ENCODE data around the gene NTM. TPM values are rescaled to one million over a fixed set of nuclear protein-coding genes. Genes with fewer than 3 reads are reported as not detected.

The NTM gene
- total RNA-seq, 4 donors from 2014 or later: 3.6 to 11.8 (median 7.8) TPM

GRCh38 chr11:131750692-131751091 is 380.3 kb downstream of the NTM start:
- Histone ChIP-seq H3K4me1 (no peaks in the 10 kb centered on the region), H3K4me3 (no peak overlapping the region), H3K36me3 (no peaks in the 10 kb centered on the region), H3K27ac (no peak overlapping the region), H3K9me3 (no peaks in the 10 kb centered on the region), H3K27me3 (peaks cover 28% of the 10 kb centered on the region)
- ATAC-seq: no peak
- TF ChIP-seq POLR2A (IDR thresholded peaks at IDR 0.05) (no peak), EP300 (IDR thresholded peaks at IDR 0.05) (no peak), CTCF (IDR thresholded peaks at IDR 0.05) (no peak), POLR2AphosphoS5 (IDR thresholded peaks at IDR 0.05) (no peak)
- WGBS, 2 donors (ENCODE audit: low coverage in 1 of 2): 89 to 95% methylated on average over 4 to 5 of the region's 5 CpGs

GRCh38 chr11:131754671-131755070 is 384.3 kb downstream of the NTM start:
- Histone ChIP-seq H3K27me3 (peaks cover 11% of the 10 kb centered on the region), H3K27ac (no peak overlapping the region), H3K4me3 (no peak overlapping the region), H3K4me1 (no peaks in the 10 kb centered on the region), H3K9me3 (no peaks in the 10 kb centered on the region), H3K36me3 (no peaks in the 10 kb centered on the region)
- TF ChIP-seq EP300 (IDR thresholded peaks at IDR 0.05) (no peak), CTCF (IDR thresholded peaks at IDR 0.05) (no peak), POLR2AphosphoS5 (IDR thresholded peaks at IDR 0.05) (no peak), POLR2A (IDR thresholded peaks at IDR 0.05) (no peak)
- no peak for ATAC-seq
- 71 to 74% methylated on average over 3 of the region's 3 CpGs for WGBS, 2 donors (ENCODE audit: low coverage in 1 of 2)

GRCh38 chr11:131756479-131757110 is 386.2 kb downstream of the NTM start:
- no peak overlapping the region for H3K4me3 ChIP-seq
- no peak for ATAC-seq
- H3K27me3 ChIP-seq: peaks cover 14% of the 10 kb centered on the region
- WGBS, 2 donors (ENCODE audit: low coverage in 1 of 2): 53 to 78% methylated on average over 6 of the region's 6 CpGs
- H3K27ac ChIP-seq: no peak overlapping the region
- peaks cover 0 to 9% (median 0%) of the 10 kb centered on the region in 3 donors for H3K9me3 ChIP-seq
- no peaks in the 10 kb centered on the region for H3K4me1 ChIP-seq
- TF ChIP-seq POLR2A (IDR thresholded peaks at IDR 0.05) (no peak), POLR2AphosphoS5 (IDR thresholded peaks at IDR 0.05) (no peak), CTCF (IDR thresholded peaks at IDR 0.05) (no peak)
- H3K36me3 ChIP-seq: no peaks in the 10 kb centered on the region

GRCh38 chr11:131758726-131759125 is 388.3 kb downstream of the NTM start:
- no peaks in the 10 kb centered on the region for H3K36me3 ChIP-seq
- peaks cover 0 to 11% (median 0%) of the 10 kb centered on the region in 3 donors for H3K9me3 ChIP-seq
- TF ChIP-seq POLR2A (IDR thresholded peaks at IDR 0.05) (no peak), CTCF (IDR thresholded peaks at IDR 0.05) (no peak), POLR2AphosphoS5 (IDR thresholded peaks at IDR 0.05) (no peak), EP300 (IDR thresholded peaks at IDR 0.05) (no peak)
- H3K27me3 ChIP-seq: peaks cover 26% of the 10 kb centered on the region
- no peak overlapping the region for H3K27ac ChIP-seq
- ATAC-seq: no peak
- H3K4me3 ChIP-seq: no peak overlapping the region
- H3K4me1 ChIP-seq: no peaks in the 10 kb centered on the region
- 88 to 93% methylated on average over 3 to 7 of the region's 7 CpGs for WGBS, 2 donors (ENCODE audit: low coverage in 1 of 2)

GRCh38 chr11:131759140-131759539 is 388.7 kb downstream of the NTM start:
- no peak for ATAC-seq
- Histone ChIP-seq H3K27ac (no peak overlapping the region), H3K36me3 (no peaks in the 10 kb centered on the region), H3K4me3 (no peak overlapping the region), H3K4me1 (no peaks in the 10 kb centered on the region), H3K27me3 (peaks cover 26% of the 10 kb centered on the region), H3K9me3 (peaks cover 0 to 11% (median 0%) of the 10 kb centered on the region in 3 donors)
- TF ChIP-seq CTCF (IDR thresholded peaks at IDR 0.05) (no peak), POLR2AphosphoS5 (IDR thresholded peaks at IDR 0.05) (no peak), POLR2A (IDR thresholded peaks at IDR 0.05) (no peak), EP300 (IDR thresholded peaks at IDR 0.05) (no peak)
- 76 to 83% methylated on average over 2 of the region's 2 CpGs for WGBS, 2 donors (ENCODE audit: low coverage in 1 of 2)
